Transverse colon (tissue), 4 donors: ENCODE measurements around the gene SH3RF3.

Experiments used
- EP300 ChIP-seq: sonication (generic); formaldehyde crosslinking; IDR thresholded peaks from one replicate; pipeline ENCODE4 v1.6.1; 2017; ENCODE audit warnings: antibody characterized with exemption, low read depth
- POLR2A ChIP-seq: fragments of 450-650 bp; IDR thresholded peaks from one replicate; pipeline ENCODE4 v1.6.1; 2016; ENCODE audit warnings: antibody characterized with exemption, mild to moderate bottlenecking, moderate library complexity
- POLR2AphosphoS5 ChIP-seq, 3 donors: sonication (generic); formaldehyde crosslinking; IDR thresholded peaks; one replicate each; pipeline ENCODE4 v1.6.1; 2016; ENCODE audit warnings: antibody characterized with exemption in 3 of 3
- TF ChIP-seq, protein P1 (sequence below), 5 experiments: fragments of 200-600 bp in 3 of 5; fragments of 450-650 bp in 2 of 5; sonication (generic) in 3 of 5; IDR thresholded peaks; 1 replicate in 2 of 5; 2 replicates in 3 of 5; pipeline ENCODE4 v1.5.1; 2016 to 2017; ENCODE audit warnings: antibody characterized with exemption in 5 of 5, inconsistent platforms in 3 of 5, mild to moderate bottlenecking in 2 of 5, moderate library complexity in 1 of 5

DNA sequence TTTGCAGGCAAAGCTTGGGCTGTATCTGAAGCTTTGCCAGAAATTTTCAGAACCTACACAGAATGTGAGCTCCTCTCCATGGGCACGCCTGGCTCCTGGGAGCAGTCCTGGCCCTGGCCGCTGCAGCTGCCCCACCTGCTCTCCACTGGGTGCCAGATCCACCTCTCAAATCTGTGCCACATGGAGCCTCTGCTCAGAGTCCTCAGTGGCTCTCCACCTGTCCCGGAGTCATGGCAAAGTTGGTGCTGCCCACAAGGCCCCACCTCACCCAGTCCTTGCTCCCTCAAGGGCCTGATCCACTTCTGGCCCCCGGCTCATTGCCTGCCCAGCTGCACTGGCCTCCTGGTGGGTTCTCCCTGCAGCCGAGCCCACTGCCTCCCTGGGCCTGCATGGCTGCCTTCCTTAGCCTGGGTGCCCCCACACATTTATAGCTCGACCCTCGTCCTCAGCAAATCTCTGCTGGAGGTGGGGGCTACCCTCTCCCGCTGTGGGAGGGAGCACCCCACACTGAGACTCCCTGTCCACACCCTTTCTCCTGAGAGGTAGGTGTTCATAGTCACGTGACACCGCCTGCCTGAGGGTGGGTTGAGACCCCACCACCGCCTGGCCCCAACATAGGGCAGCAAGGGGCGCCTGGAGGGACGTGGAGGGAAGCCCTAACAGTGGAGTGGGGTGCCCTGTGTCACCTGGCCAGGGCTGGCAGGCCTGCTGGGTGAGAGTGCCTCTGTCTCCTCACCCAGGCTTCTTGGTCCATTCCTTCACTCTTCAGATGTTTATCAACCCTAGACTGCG lies 224.1 kb downstream of the SH3RF3 start:
- TF ChIP-seq, protein P1, sequence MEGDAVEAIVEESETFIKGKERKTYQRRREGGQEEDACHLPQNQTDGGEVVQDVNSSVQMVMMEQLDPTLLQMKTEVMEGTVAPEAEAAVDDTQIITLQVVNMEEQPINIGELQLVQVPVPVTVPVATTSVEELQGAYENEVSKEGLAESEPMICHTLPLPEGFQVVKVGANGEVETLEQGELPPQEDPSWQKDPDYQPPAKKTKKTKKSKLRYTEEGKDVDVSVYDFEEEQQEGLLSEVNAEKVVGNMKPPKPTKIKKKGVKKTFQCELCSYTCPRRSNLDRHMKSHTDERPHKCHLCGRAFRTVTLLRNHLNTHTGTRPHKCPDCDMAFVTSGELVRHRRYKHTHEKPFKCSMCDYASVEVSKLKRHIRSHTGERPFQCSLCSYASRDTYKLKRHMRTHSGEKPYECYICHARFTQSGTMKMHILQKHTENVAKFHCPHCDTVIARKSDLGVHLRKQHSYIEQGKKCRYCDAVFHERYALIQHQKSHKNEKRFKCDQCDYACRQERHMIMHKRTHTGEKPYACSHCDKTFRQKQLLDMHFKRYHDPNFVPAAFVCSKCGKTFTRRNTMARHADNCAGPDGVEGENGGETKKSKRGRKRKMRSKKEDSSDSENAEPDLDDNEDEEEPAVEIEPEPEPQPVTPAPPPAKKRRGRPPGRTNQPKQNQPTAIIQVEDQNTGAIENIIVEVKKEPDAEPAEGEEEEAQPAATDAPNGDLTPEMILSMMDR (IDR thresholded peaks at IDR 0.05) = no peak
- TF ChIP-seq POLR2A = no peak
- no peak for TF ChIP-seq EP300
- no peak for TF ChIP-seq POLR2AphosphoS5 (IDR thresholded peaks at IDR 0.05)
